ENCODE results near the gene ZNF837. TPM values are rescaled to one million over a fixed set of nuclear protein-coding genes. Genes with fewer than 3 reads are reported as not detected.

The ZNF837 gene
- total RNA-seq = 1 to 10 TPM; 2.5 to 3.2 TPM
- polyA plus RNA-seq = 1 to 10 TPM; 1.7 to 2.9 TPM
- long read RNA-seq, donor 1, partial matches to known transcripts = 0 of 1 reads
- long read RNA-seq, donor 1, other reads (novel, unspliced or antisense) = 0 of 1 reads
- long read RNA-seq, donor 2, partial matches to known transcripts = 0 of 1 reads
- long read RNA-seq, donor 2, other reads (novel, unspliced or antisense) = 0 of 1 reads
- long read RNA-seq, donor 3 = 0 reads
- long read RNA-seq, donor 4, partial matches to known transcripts = 910 of 1,749 reads
- long read RNA-seq, donor 4, other reads (novel, unspliced or antisense) = 839 of 1,749 reads
- long read RNA-seq, donor 5, partial matches to known transcripts = 0 of 1 reads
- long read RNA-seq, donor 5, other reads (novel, unspliced or antisense) = 0 of 1 reads

DNA sequence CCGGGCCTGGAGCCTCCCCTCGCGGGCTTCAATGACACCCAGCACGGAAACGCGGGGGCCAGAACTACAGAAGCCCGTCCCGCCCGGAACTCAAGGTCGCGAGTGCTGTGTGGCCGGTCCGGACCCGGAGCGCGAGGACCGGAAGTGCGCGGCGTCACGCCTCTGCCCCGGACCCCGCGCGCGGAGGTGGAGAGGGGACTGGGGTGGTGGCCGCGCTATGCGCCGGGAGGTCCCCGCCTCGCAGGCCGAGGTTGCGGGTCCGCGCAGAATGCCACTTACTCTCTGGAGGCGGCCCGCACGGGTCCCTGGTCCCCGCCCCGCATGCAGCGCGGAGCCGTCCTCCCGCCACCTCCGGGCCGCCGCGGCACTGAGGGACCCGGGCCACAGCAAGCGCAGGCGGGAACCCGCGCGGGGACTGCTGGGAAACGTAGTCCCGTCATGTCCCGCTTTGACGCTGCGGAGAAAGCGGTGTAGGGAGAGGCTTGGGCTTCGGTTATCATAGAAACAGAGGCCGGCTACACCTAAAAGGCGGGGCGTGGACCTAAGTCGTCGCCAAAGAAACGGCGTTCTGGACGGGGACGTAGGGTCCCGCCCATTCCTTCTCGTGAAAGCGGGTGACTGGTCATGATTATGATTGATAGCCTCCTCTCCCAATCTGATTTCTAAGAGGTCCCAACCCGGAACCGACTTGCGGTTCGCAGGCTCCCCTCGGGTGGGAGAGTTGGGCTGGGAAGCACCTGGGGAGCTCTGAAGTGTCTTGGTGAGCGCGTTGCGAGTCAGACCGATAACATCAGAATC, at the start of gene ZNF837:
ZNF837 (minus strand) TSS at position 369 of the 798 bp plus-strand sequence. CDS start 11,698 bp downstream, outside the sequence.
- no peaks in the 10 kb centered on the region for H3K36me3 ChIP-seq (ENCODE audit: control insufficient read depth in 4 of 4, insufficient read depth in 4 of 4, low read length in 4 of 4)
- TF ChIP-seq, protein P1, sequence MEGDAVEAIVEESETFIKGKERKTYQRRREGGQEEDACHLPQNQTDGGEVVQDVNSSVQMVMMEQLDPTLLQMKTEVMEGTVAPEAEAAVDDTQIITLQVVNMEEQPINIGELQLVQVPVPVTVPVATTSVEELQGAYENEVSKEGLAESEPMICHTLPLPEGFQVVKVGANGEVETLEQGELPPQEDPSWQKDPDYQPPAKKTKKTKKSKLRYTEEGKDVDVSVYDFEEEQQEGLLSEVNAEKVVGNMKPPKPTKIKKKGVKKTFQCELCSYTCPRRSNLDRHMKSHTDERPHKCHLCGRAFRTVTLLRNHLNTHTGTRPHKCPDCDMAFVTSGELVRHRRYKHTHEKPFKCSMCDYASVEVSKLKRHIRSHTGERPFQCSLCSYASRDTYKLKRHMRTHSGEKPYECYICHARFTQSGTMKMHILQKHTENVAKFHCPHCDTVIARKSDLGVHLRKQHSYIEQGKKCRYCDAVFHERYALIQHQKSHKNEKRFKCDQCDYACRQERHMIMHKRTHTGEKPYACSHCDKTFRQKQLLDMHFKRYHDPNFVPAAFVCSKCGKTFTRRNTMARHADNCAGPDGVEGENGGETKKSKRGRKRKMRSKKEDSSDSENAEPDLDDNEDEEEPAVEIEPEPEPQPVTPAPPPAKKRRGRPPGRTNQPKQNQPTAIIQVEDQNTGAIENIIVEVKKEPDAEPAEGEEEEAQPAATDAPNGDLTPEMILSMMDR (IDR thresholded peaks at IDR 0.05; ENCODE audit: control extremely low read depth, extremely low read depth) = no peak
- H3K4me1 ChIP-seq (ENCODE audit: control insufficient read depth in 5 of 5, insufficient read depth in 5 of 5, low read length in 5 of 5) = peaks cover 0 to 27% (median 11%) of the 10 kb centered on the region in 5 donors
- no peaks in the 10 kb centered on the region for H3K27me3 ChIP-seq (ENCODE audit: control insufficient read depth in 3 of 3, insufficient read depth in 3 of 3, low read length in 2 of 3)
- H3K27ac ChIP-seq (ENCODE audit: low read depth in 1 of 2, low read length in 1 of 2) = peak within 1 kb of the TSS; percentile 88 to 97
- WGBS, 2 donors = 0% methylated on average over 65 to 83 of the region's 83 CpGs
- peak; percentile 98 to 100 (median 99) for DNase-seq
- H3K4me3 ChIP-seq = peak within 1 kb of the TSS; percentile 55
- peak; percentile 94 for ATAC-seq (ENCODE audit: insufficient read depth, low FRiP score)
- peak within 1 kb of the TSS; percentile 69 to 79 for H3K9ac ChIP-seq (ENCODE audit: insufficient read depth in 1 of 2, low read length in 2 of 2)
- no peaks in the 10 kb centered on the region for H3K9me3 ChIP-seq (ENCODE audit: control insufficient read depth in 4 of 4, insufficient read depth in 3 of 4, low read length in 3 of 4)

DNA sequence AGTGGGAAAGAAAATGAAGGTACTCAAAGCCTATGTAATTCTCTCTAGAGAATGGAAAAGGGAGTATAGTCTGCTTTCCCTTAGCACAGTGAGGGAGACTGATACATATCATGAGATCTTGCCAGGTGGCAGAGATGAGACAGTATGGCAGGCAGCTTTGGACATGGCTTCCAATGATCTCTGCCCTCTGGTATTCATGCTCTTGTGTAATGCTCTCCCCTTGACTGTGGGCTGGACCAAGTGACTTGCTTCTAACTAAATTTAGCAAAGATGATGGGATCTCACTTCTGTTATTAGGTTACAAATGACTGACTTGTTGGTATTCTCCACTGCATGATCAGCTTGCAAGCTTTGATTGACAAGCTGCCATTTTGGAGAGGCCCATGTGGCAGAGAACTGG, 48.9 kb upstream of the ZNF837 start:
- no peaks in the 10 kb centered on the region for H3K27me3 ChIP-seq (ENCODE audit: control insufficient read depth in 3 of 3, insufficient read depth in 3 of 3, low read length in 2 of 3)
- ATAC-seq (ENCODE audit: insufficient read depth, low FRiP score) (no peak), DNase-seq (no peak)
- peaks cover 12 to 57% (median 32%) of the 10 kb centered on the region in 4 donors for H3K36me3 ChIP-seq (ENCODE audit: control insufficient read depth in 4 of 4, insufficient read depth in 4 of 4, low read length in 4 of 4)
- TF ChIP-seq, protein P1 (IDR thresholded peaks at IDR 0.05; ENCODE audit: control extremely low read depth, extremely low read depth) = no peak
- peaks cover 24 to 68% (median 52%) of the 10 kb centered on the region in 4 donors for H3K9me3 ChIP-seq (ENCODE audit: control insufficient read depth in 4 of 4, insufficient read depth in 3 of 4, low read length in 3 of 4)
- H3K9ac ChIP-seq (ENCODE audit: insufficient read depth in 1 of 2, low read length in 2 of 2) = no peak overlapping the region
- H3K4me1 ChIP-seq (ENCODE audit: control insufficient read depth in 5 of 5, insufficient read depth in 5 of 5, low read length in 5 of 5) = no peaks in the 10 kb centered on the region
- no peak overlapping the region for H3K27ac ChIP-seq (ENCODE audit: low read depth in 1 of 2, low read length in 1 of 2)
- H3K4me3 ChIP-seq = no peak overlapping the region

DNA sequence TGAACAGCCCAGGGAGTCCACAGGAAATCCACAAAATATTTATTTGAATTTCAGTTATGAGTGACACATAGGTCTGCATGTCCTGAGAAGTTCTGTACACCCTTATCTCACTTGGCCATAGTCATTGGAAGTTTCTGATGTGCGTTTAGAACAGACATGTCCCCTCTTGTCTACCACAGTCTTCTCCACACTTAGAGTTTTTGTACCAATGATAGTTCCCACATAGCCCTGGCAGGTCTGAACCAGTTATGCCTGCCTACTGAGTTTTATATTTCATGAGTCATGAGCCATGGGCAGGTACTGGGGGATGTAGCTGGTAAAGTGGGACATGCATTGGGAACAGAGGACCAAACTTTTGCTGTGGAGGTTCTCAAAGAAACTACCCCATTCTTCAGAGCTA, 47.8 kb upstream of the ZNF837 start:
- no peak overlapping the region for H3K27ac ChIP-seq (ENCODE audit: low read depth in 1 of 2, low read length in 1 of 2)
- H3K9me3 ChIP-seq (ENCODE audit: control insufficient read depth in 4 of 4, insufficient read depth in 3 of 4, low read length in 3 of 4) = peaks cover 13 to 57% (median 43%) of the 10 kb centered on the region in 4 donors
- H3K4me3 ChIP-seq = no peak overlapping the region
- DNase-seq (no peak), ATAC-seq (ENCODE audit: insufficient read depth, low FRiP score) (no peak)
- WGBS, 2 donors = 76 to 95% methylated on average over 1 of the region's 1 CpG
- no peaks in the 10 kb centered on the region for H3K27me3 ChIP-seq (ENCODE audit: control insufficient read depth in 3 of 3, insufficient read depth in 3 of 3, low read length in 2 of 3)
- TF ChIP-seq, protein P1 (IDR thresholded peaks at IDR 0.05; ENCODE audit: control extremely low read depth, extremely low read depth) = no peak
- no peaks in the 10 kb centered on the region for H3K4me1 ChIP-seq (ENCODE audit: control insufficient read depth in 5 of 5, insufficient read depth in 5 of 5, low read length in 5 of 5)
- H3K36me3 ChIP-seq (ENCODE audit: control insufficient read depth in 4 of 4, insufficient read depth in 4 of 4, low read length in 4 of 4) = peaks cover under 1 to 45% (median 21%) of the 10 kb centered on the region in 4 donors
- no peak overlapping the region for H3K9ac ChIP-seq (ENCODE audit: insufficient read depth in 1 of 2, low read length in 2 of 2)
